Measurements from ENCODE around the gene GPR161. TPM values are rescaled to one million over a fixed set of nuclear protein-coding genes. Genes with fewer than 3 reads are reported as not detected.
A peak's percentile ranks its signal among the peaks of the same experiment; 100 is the strongest.

GPR161 gene
- total and polyA plus RNA-seq, 9 of the 15 experiments (the other 6 are each of a cell fraction or from before 2014, with no cell fraction given): 0.15 to 2.4 (median 0.76) TPM

DNA sequence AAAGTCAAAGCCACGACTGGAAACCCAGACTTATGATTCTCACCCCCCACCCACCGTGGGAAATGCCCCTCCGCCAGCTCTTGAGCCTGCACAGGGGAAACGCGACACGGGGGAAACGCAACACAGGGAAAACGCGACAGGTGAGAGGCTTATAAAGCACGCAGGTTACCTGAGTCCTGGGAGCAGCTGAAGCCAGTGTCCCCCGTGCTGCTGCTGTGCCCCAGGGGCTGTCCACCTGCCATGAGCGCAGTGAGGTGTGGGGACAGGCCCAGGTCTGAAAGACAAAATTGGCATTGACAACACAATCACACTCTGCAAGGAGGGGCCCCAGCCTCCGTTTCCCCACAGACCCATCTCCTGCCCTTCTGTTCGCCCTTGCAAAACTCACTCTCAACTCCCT, 46.3 kb downstream of the GPR161 start:
- H3K4me3 ChIP-seq: no peak overlapping the region
- H3K4me2 ChIP-seq (ENCODE audit: insufficient read depth, low read length): no peak overlapping the region
- no peaks in the 10 kb centered on the region for H4K20me1 ChIP-seq (replicated peaks; ENCODE audit: control insufficient read depth, insufficient read depth, low read length)
- in situ Hi-C loops (cut with MboI) (loop anchor here (10.0 kb wide), 1 partner anchor 494 kb away; no protein-coding TSS in a partner anchor), intact Hi-C loops (cut with micrococcal nuclease) (loop anchor here (5.0 to 10.0 kb wide), 4 partner anchors 57 to 344 kb away; partner anchors contain the start of gene SFT2D2)
- no peaks in the 10 kb centered on the region for H3K36me3 ChIP-seq (ENCODE audit: control insufficient read depth, insufficient read depth, low read length)
- FAIRE-seq (no peak), DNase-seq (ENCODE audit: extremely low read depth in 1 of 4, low spot score in 3 of 4) (no peak), ATAC-seq (no peak)
- H3K27ac ChIP-seq (ENCODE audit: extremely low read depth, low read depth, low read length): no peak overlapping the region
- H3K79me2 ChIP-seq (ENCODE audit: control insufficient read depth, insufficient read depth, low read length): no peaks in the 10 kb centered on the region
- H3K4me1 ChIP-seq (replicated peaks in 1 of 2; ENCODE audit: control insufficient read depth in 2 of 2, insufficient read depth in 2 of 2, low read length in 2 of 2): peaks cover 0 to 10% of the 10 kb centered on the region in 2 experiments; a peak in 2 of 5 replicates
- no peaks in the 10 kb centered on the region for H3K9me1 ChIP-seq (ENCODE audit: control insufficient read depth, insufficient read depth, low read length)
- no peaks in the 10 kb centered on the region for H3K9me3 ChIP-seq (replicated peaks; ENCODE audit: control insufficient read depth, insufficient read depth, low read depth, low read length)
- ChIA-PET CTCF (ENCODE audit: low intra/inter-chr PET ratio) (no interaction called here), POLR2A (interaction anchor here (0.6 to 1.5 kb wide), 4 partner anchors 8 to 240 kb away, joined by 3 to 5 read pairs (median 4); no protein-coding TSS in a partner anchor)
- TF ChIP-seq TCF7L2 (IDR thresholded peaks at IDR 0.05; ENCODE audit: low read depth, low read length) (no peak), ZNF354B (CRISPR knock-in tag; IDR thresholded peaks at IDR 0.05) (no peak), SMAD1 (IDR thresholded peaks at IDR 0.05; ENCODE audit: low read depth, low read length, partially characterized antibody) (no peak), BDP1 (IDR thresholded peaks at IDR 0.05; ENCODE audit: insufficient read depth, insufficient read length) (no peak), TGIF2 (CRISPR knock-in tag; IDR thresholded peaks at IDR 0.05) (no peak), NCOR1 (IDR thresholded peaks at IDR 0.05) (no peak), ZNF507 (tag; conservative IDR thresholded peaks at IDR 0.05) (no peak), NEUROD1 (IDR thresholded peaks at IDR 0.05; ENCODE audit: borderline replicate concordance, low read depth, low read length, partially characterized antibody) (no peak), ETV5 (CRISPR knock-in tag; IDR thresholded peaks at IDR 0.05; ENCODE audit: low read depth) (no peak), HIVEP1 (CRISPR knock-in tag; IDR thresholded peaks at IDR 0.05) (no peak), TBL1XR1 (IDR thresholded peaks at IDR 0.05; ENCODE audit: low read length in 2 of 2) (no peak), RHOXF2B (CRISPR knock-in tag; conservative IDR thresholded peaks at IDR 0.05) (no peak), ZNF24 (IDR thresholded peaks at IDR 0.05) (no peak), LEF1 (IDR thresholded peaks at IDR 0.05) (no peak)
- TF ChIP-seq, protein P1, sequence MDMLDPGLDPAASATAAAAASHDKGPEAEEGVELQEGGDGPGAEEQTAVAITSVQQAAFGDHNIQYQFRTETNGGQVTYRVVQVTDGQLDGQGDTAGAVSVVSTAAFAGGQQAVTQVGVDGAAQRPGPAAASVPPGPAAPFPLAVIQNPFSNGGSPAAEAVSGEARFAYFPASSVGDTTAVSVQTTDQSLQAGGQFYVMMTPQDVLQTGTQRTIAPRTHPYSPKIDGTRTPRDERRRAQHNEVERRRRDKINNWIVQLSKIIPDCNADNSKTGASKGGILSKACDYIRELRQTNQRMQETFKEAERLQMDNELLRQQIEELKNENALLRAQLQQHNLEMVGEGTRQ (CRISPR knock-in tag; IDR thresholded peaks at IDR 0.05): no peak
- TF ChIP-seq, protein P2, sequence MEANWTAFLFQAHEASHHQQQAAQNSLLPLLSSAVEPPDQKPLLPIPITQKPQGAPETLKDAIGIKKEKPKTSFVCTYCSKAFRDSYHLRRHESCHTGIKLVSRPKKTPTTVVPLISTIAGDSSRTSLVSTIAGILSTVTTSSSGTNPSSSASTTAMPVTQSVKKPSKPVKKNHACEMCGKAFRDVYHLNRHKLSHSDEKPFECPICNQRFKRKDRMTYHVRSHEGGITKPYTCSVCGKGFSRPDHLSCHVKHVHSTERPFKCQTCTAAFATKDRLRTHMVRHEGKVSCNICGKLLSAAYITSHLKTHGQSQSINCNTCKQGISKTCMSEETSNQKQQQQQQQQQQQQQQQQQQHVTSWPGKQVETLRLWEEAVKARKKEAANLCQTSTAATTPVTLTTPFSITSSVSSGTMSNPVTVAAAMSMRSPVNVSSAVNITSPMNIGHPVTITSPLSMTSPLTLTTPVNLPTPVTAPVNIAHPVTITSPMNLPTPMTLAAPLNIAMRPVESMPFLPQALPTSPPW (CRISPR knock-in tag; IDR thresholded peaks at IDR 0.05): no peak
- TF ChIP-seq, protein P3, sequence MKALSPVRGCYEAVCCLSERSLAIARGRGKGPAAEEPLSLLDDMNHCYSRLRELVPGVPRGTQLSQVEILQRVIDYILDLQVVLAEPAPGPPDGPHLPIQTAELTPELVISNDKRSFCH (CRISPR knock-in tag; IDR thresholded peaks at IDR 0.05): no peak
- TF ChIP-seq, protein P3 (tag; IDR thresholded peaks at IDR 0.05): no peak
- TF ChIP-seq, protein P4, sequence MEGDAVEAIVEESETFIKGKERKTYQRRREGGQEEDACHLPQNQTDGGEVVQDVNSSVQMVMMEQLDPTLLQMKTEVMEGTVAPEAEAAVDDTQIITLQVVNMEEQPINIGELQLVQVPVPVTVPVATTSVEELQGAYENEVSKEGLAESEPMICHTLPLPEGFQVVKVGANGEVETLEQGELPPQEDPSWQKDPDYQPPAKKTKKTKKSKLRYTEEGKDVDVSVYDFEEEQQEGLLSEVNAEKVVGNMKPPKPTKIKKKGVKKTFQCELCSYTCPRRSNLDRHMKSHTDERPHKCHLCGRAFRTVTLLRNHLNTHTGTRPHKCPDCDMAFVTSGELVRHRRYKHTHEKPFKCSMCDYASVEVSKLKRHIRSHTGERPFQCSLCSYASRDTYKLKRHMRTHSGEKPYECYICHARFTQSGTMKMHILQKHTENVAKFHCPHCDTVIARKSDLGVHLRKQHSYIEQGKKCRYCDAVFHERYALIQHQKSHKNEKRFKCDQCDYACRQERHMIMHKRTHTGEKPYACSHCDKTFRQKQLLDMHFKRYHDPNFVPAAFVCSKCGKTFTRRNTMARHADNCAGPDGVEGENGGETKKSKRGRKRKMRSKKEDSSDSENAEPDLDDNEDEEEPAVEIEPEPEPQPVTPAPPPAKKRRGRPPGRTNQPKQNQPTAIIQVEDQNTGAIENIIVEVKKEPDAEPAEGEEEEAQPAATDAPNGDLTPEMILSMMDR (IDR thresholded peaks at IDR 0.05 in 2 of 3, conservative IDR thresholded peaks at IDR 0.05 in 1 of 3; ENCODE audit: insufficient read depth in 2 of 3, low read depth in 1 of 3, low read length in 3 of 3): no peak
- 50% methylated on average over 13 of the region's 14 CpGs for WGBS (ENCODE audit: insufficient coverage, low coverage, missing lambda C conversion rate)
- 0 out of 4 replicates have a peak overlapping the region, but pooled peaks of 1 of the 2 experiments have one; percentile 33 for H3K9ac ChIP-seq (ENCODE audit: insufficient read depth in 1 of 2, low read depth in 2 of 2, low read length in 2 of 2)
- H3K27me3 ChIP-seq (ENCODE audit: control insufficient read depth in 2 of 2, insufficient read depth in 2 of 2, low read length in 2 of 2): peaks cover 5 to 17% of the 10 kb centered on the region in 2 experiments; a peak in 4 of 5 replicates
- no peak overlapping the region for H2AFZ ChIP-seq (ENCODE audit: low read depth, low read length)
- BruUV-seq (replicated peaks): no TSS peak

All from K562 (cell line).